CD14-positive monocyte (primary cell): Measurements from ENCODE around the gene KDM6B. TPM values are rescaled to one million over a fixed set of nuclear protein-coding genes. Genes with fewer than 3 reads are reported as not detected.
A peak's percentile ranks its signal among the peaks of the same experiment; 100 is the strongest.
"Not testable (repeated sequence)": the region's sequence is repeated elsewhere in the genome, so short reads cannot be mapped to it uniquely, and the experiment has no call there.

ENCODE experiments used
- DNase-seq, 3 donors: peaks; one replicate each; pipeline ENCODE4 v3.0.0-alpha.2; 2011 to 2022
- H2AFZ ChIP-seq: 2 replicates; pipeline ENCODE4 v1.6.0; 2012; ENCODE audit warnings: mild to moderate bottlenecking, low read depth, low read length, inconsistent platforms; ENCODE audit not compliant: insufficient read depth, poor library complexity, severe bottlenecking
- H3K27ac ChIP-seq, 2 donors: 1 replicate in 1 of 2; 2 replicates in 1 of 2; pipeline ENCODE4 v1.5.1; 2012 to 2013; ENCODE audit warnings: low read length in 2 of 2, control low read depth in 1 of 2, inconsistent platforms in 1 of 2, low read depth in 1 of 2, mild to moderate bottlenecking in 1 of 2
- H3K27me3 ChIP-seq, 2 donors: one replicate each; pipeline versions ENCODE4 v1.6.0 to v1.6.1; 2011 to 2013; ENCODE audit warnings: low read length in 2 of 2; ENCODE audit not compliant: control insufficient read depth in 2 of 2, insufficient read depth in 2 of 2
- H3K36me3 ChIP-seq, 2 donors: replicated peaks in 1 of 2; 1 replicate in 1 of 2; 2 replicates in 1 of 2; pipeline versions ENCODE4 v1.5.1 to v1.6.1; 2012 to 2013; ENCODE audit warnings: low read length in 2 of 2, control low read depth in 1 of 2, inconsistent platforms in 1 of 2, mild to moderate bottlenecking in 1 of 2; ENCODE audit not compliant: insufficient read depth in 2 of 2, control insufficient read depth in 1 of 2
- H3K4me1 ChIP-seq, 2 donors: 1 replicate in 1 of 2; 2 replicates in 1 of 2; pipeline versions ENCODE4 v1.5.1 to v1.6.1; 2012 to 2013; ENCODE audit warnings: low read length in 2 of 2, control low read depth in 1 of 2, inconsistent platforms in 1 of 2, mild to moderate bottlenecking in 1 of 2, moderate library complexity in 1 of 2; ENCODE audit not compliant: insufficient read depth in 2 of 2, control insufficient read depth in 1 of 2
- H3K4me2 ChIP-seq: replicated peaks from 2 replicates; pipeline ENCODE3; 2012; ENCODE audit warnings: low read length, moderate library complexity, mild to moderate bottlenecking; ENCODE audit not compliant: poor library complexity, severe bottlenecking; ENCODE audit errors: extremely low read depth
- H3K4me3 ChIP-seq, 3 experiments: fragments of 200-600 bp in 1 of 3; sonication (generic) in 1 of 3; replicated peaks in 1 of 3; 1 replicate in 2 of 3; 2 replicates in 1 of 3; pipeline ENCODE4 v1.5.1; 2011 to 2013; ENCODE audit warnings: low read length in 3 of 3, mild to moderate bottlenecking in 3 of 3, control low read depth in 2 of 3, low read depth in 2 of 3, inconsistent platforms in 1 of 3, moderate library complexity in 1 of 3
- H3K79me2 ChIP-seq: 2 replicates; pipeline ENCODE4 v1.6.0; 2012; ENCODE audit warnings: mild to moderate bottlenecking, control low read depth, inconsistent platforms, low read length, moderate library complexity; ENCODE audit not compliant: insufficient read depth
- H3K9ac ChIP-seq: 2 replicates; pipeline ENCODE4 v1.6.0; 2017; ENCODE audit warnings: low read length, mild to moderate bottlenecking; ENCODE audit not compliant: insufficient read depth, poor library complexity, severe bottlenecking
- H3K9me3 ChIP-seq, 2 donors: replicated peaks in 1 of 2; 1 replicate in 1 of 2; 2 replicates in 1 of 2; pipeline versions ENCODE4 v1.5.1 to v1.6.1; 2012 to 2013; ENCODE audit warnings: low read length in 2 of 2, control low read depth in 1 of 2; ENCODE audit not compliant: control insufficient read depth in 1 of 2, insufficient read depth in 1 of 2
- H4K20me1 ChIP-seq: 2 replicates; pipeline ENCODE4 v1.6.0; 2012; ENCODE audit warnings: mild to moderate bottlenecking, low read length, control low read depth, moderate library complexity; ENCODE audit not compliant: insufficient read depth
- H3K27ac Mint-ChIP-seq, 7 donors: one replicate each; pipeline ENCODE4 v1.8.0; 2020; ENCODE audit warnings: mild to moderate bottlenecking in 7 of 7, mixed read lengths in 7 of 7, moderate library complexity in 6 of 7, inconsistent platforms in 2 of 7
- H3K27me3 Mint-ChIP-seq, 3 donors: one replicate each; pipeline ENCODE4 v1.8.0; 2021 to 2022; ENCODE audit warnings: low read depth in 3 of 3, mild to moderate bottlenecking in 3 of 3, mixed read lengths in 3 of 3, moderate library complexity in 3 of 3, inconsistent platforms in 1 of 3
- H3K36me3 Mint-ChIP-seq, 2 donors: one replicate each; pipeline ENCODE4 v1.8.0; 2020; ENCODE audit warnings: mixed read lengths in 2 of 2, inconsistent platforms in 1 of 2, mild to moderate bottlenecking in 1 of 2
- H3K4me1 Mint-ChIP-seq: one replicate; pipeline ENCODE4 v1.8.0; 2020; ENCODE audit warnings: mild to moderate bottlenecking, mixed read lengths
- H3K4me3 Mint-ChIP-seq, 2 donors: one replicate each; pipeline ENCODE4 v1.8.0; 2020; ENCODE audit warnings: mild to moderate bottlenecking in 2 of 2, mixed read lengths in 2 of 2, moderate library complexity in 1 of 2
- H3K9me3 Mint-ChIP-seq, 7 donors: one replicate each; pipeline ENCODE4 v1.8.0; 2020 to 2022; ENCODE audit warnings: mixed read lengths in 7 of 7, mild to moderate bottlenecking in 6 of 7, moderate library complexity in 6 of 7, inconsistent platforms in 2 of 7
- CTCF ChIP-seq: fragments of 200-600 bp; IDR thresholded peaks from one replicate; pipeline ENCODE4 v1.8.0; 2022; ENCODE audit warnings: antibody characterized with exemption, mild to moderate bottlenecking
- WGBS: methylation state at CpG from one replicate; pipeline ENCODE4 v1.1.5; 2013; ENCODE audit warnings: missing lambda C conversion rate; ENCODE audit not compliant: insufficient coverage; 5-methylcytosine and 5-hydroxymethylcytosine counted together
- intact Hi-C, 2 donors: fragments of 100-400 bp; cut with micrococcal nuclease; formaldehyde crosslinking; loops; one replicate each; pipeline versions ENCODE4 v1.15.0 to v1.15.1; 2023
- polyA plus RNA-seq, 3 donors: library from polyadenylated mRNA; depleted of rRNA in 1 of 3; unstranded in 2 of 3; stranded (reverse) in 1 of 3; fragments of 300-500 nt in 2 of 3; fragments of >200 nt in 1 of 3; fragmentation: Illumina TruSeq in 2 of 3; gene quantifications; 1 replicate in 2 of 3; 2 replicates in 1 of 3; pipeline ENCODE4 v1.2.3, GENCODE V29; 2012 to 2021

The KDM6B gene
- polyA plus RNA-seq, 3 donors = 0.37 to 25.5 (median 0.44) TPM

DNA sequence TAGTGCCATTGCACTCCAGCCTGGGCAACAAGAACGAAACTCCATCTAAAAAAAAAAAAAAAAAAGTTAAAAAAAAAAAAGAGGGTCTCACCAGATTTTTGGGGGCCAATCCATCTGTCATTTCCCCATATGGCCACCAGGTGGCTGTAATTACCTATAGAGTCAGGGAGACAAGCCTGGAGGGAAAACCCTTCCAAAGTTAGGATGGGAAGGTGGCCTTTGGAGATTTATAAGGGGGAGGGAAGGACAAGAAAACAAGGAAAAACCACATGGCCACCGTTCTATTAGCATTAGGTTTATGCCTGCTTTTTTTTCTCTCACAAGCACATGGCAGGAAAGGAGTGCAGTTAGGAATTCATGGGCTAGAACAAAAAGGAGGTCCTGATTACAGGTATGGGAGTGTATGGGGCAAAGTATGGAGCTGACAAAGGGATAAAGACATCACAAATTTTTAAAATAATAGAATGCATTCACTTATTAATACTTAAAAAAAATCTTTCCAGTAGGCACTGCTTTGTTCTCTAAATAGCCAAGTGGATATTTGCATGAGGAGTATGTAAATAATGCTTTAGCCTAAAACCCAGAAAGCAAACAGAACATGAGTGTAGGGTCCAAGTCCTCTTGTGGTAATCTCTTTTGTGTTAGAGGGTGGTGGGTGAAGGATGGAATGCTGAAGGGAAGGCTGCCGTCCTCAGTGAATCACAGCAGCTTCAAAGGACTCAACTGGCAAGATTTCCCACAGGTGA lies 28.8 kb downstream of the KDM6B start:
- no peak overlapping the region for H3K4me3 ChIP-seq
- H2AFZ ChIP-seq = no peak overlapping the region
- peaks cover 13% of the 10 kb centered on the region for H3K4me1 Mint-ChIP-seq
- H3K36me3 Mint-ChIP-seq = peaks cover 24 to 29% of the 10 kb centered on the region in 2 donors
- WGBS = no CpG with 5 or more reads among the region's 3 CpGs
- no peaks in the 10 kb centered on the region for H3K27me3 ChIP-seq
- H3K4me3 Mint-ChIP-seq = no peak overlapping the region
- H3K79me2 ChIP-seq = peaks cover 33% of the 10 kb centered on the region
- intact Hi-C loops = loop anchor here (1.0 to 5.0 kb wide), 4 partner anchors 10 to 124 kb away; no protein-coding TSS in a partner anchor
- no peaks in the 10 kb centered on the region for H3K27me3 Mint-ChIP-seq
- no peak overlapping the region for H3K9ac ChIP-seq
- H3K27ac ChIP-seq = no peak overlapping the region
- DNase-seq = peak in 2 of 3 donors; percentile 42 to 46
- H3K9me3 ChIP-seq = no peaks in the 10 kb centered on the region
- H3K4me1 ChIP-seq = peaks cover 20 to 26% of the 10 kb centered on the region in 2 donors
- no peaks in the 10 kb centered on the region for H4K20me1 ChIP-seq
- no peak overlapping the region for H3K4me2 ChIP-seq
- TF ChIP-seq CTCF = peak; percentile 95
- H3K36me3 ChIP-seq = peaks cover 0 to 46% of the 10 kb centered on the region in 2 donors
- peak overlapping the region in 1 of 7 donors; percentile 22 for H3K27ac Mint-ChIP-seq
- H3K9me3 Mint-ChIP-seq = peaks cover 0 to 3% (median 0%) of the 10 kb centered on the region in 7 donors

DNA sequence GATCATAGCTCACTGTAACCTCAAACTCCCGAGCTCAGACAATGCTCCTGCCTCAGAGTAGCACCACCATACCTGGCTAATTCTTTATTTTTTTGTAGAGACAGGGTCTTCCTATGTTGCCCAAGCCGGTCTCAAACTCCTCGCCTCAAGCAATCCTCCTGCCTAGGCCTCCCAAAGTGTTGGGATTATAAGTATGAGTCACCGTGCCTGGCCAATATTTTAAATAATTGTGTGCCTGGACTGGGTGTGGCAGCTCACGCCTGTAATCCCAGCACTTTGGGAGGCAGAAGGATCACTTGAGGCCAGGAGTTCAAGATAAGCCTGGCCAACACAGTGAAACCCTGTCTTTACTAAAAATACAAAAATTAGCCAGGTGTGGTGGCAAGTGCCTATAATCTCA lies 30.4 kb downstream of the KDM6B start:
- peaks cover 23 to 27% of the 10 kb centered on the region in 2 donors for H3K4me1 ChIP-seq
- H3K27me3 ChIP-seq, H3K4me3 Mint-ChIP-seq, H3K9me3 Mint-ChIP-seq, H3K4me3 ChIP-seq, H3K4me2 ChIP-seq, H3K27me3 Mint-ChIP-seq, DNase-seq, H3K9me3 ChIP-seq, H3K9ac ChIP-seq, H2AFZ ChIP-seq, H4K20me1 ChIP-seq, H3K27ac ChIP-seq, H3K27ac Mint-ChIP-seq: not testable (repeated sequence)
- intact Hi-C loops = loop anchor here (5.0 kb wide), 2 partner anchors 33 to 123 kb away; no protein-coding TSS in a partner anchor
- H3K36me3 ChIP-seq = peaks cover 0 to 42% of the 10 kb centered on the region in 2 donors
- 88% methylated on average over 4 of the region's 5 CpGs for WGBS
- Mint-ChIP-seq H3K4me1 (peaks cover 26% of the 10 kb centered on the region), H3K36me3 (peaks cover 22 to 26% of the 10 kb centered on the region in 2 donors)
- peaks cover 34% of the 10 kb centered on the region for H3K79me2 ChIP-seq
